OCI-LY3 (cell line): ENCODE data around the gene NAV2.

Experiments
- EZH2phosphoT487 ChIP-seq: fragments of 200-600 bp; shearing (Covaris generic); IDR thresholded peaks from 2 replicates; pipeline ENCODE4 v1.6.1; 2018; ENCODE audit warnings: antibody characterized with exemption, mixed run types, low read depth
- TF ChIP-seq, protein P1 (sequence below): fragments of 200-600, 300-600 bp; sonication (generic); IDR thresholded peaks from 2 replicates; pipeline ENCODE4 v1.5.1; 2014; ENCODE audit warnings: antibody characterized with exemption, low read length, low read depth

DNA sequence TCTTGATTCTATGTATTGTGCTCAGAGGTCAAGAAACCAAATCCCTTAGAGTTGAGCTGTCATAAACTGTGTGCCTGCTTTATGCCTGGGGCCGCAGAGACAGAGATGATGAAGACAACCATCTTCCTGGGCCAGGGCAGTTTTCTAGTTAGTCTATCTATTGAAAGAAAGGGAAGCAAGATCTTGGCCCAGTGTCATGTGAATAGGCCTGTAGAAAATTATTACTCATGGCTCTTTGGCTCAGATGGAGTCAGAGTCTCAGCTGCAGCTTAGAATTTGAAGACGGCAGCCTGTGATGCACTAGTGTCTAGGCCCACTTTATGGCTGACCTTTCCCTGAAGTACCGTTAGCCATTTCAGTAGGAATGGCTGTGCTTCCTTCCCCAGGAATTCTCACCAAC is 335.6 kb downstream of the NAV2 start:
- TF ChIP-seq, protein P1, sequence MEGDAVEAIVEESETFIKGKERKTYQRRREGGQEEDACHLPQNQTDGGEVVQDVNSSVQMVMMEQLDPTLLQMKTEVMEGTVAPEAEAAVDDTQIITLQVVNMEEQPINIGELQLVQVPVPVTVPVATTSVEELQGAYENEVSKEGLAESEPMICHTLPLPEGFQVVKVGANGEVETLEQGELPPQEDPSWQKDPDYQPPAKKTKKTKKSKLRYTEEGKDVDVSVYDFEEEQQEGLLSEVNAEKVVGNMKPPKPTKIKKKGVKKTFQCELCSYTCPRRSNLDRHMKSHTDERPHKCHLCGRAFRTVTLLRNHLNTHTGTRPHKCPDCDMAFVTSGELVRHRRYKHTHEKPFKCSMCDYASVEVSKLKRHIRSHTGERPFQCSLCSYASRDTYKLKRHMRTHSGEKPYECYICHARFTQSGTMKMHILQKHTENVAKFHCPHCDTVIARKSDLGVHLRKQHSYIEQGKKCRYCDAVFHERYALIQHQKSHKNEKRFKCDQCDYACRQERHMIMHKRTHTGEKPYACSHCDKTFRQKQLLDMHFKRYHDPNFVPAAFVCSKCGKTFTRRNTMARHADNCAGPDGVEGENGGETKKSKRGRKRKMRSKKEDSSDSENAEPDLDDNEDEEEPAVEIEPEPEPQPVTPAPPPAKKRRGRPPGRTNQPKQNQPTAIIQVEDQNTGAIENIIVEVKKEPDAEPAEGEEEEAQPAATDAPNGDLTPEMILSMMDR: no peak
- TF ChIP-seq EZH2phosphoT487: no peak
